Vagina (tissue), 2 donors: Measurements from ENCODE around the gene GSTK1. TPM values are rescaled to one million over a fixed set of nuclear protein-coding genes. Genes with fewer than 3 reads are reported as not detected.
"Not testable (repeated sequence)": the region's sequence is repeated elsewhere in the genome, so short reads cannot be mapped to it uniquely, and the experiment has no call there.

ENCODE experiments used
- DNase-seq, 2 donors: peaks; one replicate each; pipeline ENCODE4 v3.0.0-alpha.2; 2017; ENCODE audit errors: extremely low spot score in 2 of 2
- H3K27ac ChIP-seq: fragments of 200-600 bp; sonication (generic); one replicate; pipeline ENCODE4 v1.5.1; 2019
- H3K27me3 ChIP-seq: fragments of 200-600 bp; sonication (generic); one replicate; pipeline ENCODE4 v1.5.1; 2019
- H3K36me3 ChIP-seq, 2 donors: fragments of 200-600 bp; sonication (generic); one replicate each; pipeline ENCODE4 v1.5.1; 2017 to 2019
- H3K4me1 ChIP-seq: fragments of 200-600 bp; sonication (generic); one replicate; pipeline ENCODE4 v1.5.1; 2019
- H3K4me3 ChIP-seq, 2 donors: fragments of 200-600 bp; sonication (generic); 1 replicate in 1 of 2; 2 replicates in 1 of 2; pipeline ENCODE4 v1.5.1; 2016 to 2019
- H3K9me3 ChIP-seq: fragments of 200-600 bp; sonication (generic); one replicate; pipeline ENCODE4 v1.5.1; 2019
- CTCF ChIP-seq, 3 experiments: fragments of 450-650 bp in 2 of 3; fragments of 200-600 bp in 1 of 3; sonication (generic) in 1 of 3; IDR thresholded peaks; one replicate each; pipeline ENCODE4 v1.5.1; 2017 to 2019; ENCODE audit warnings: antibody characterized with exemption in 3 of 3, mild to moderate bottlenecking in 2 of 3, moderate library complexity in 2 of 3
- POLR2A ChIP-seq, 2 donors: fragments of 450-650 bp; IDR thresholded peaks; one replicate each; pipeline ENCODE4 v1.6.1; 2017; ENCODE audit warnings: antibody characterized with exemption in 2 of 2, mild to moderate bottlenecking in 2 of 2, moderate library complexity in 2 of 2
- POLR2AphosphoS5 ChIP-seq, 2 donors: sonication (generic); formaldehyde crosslinking; IDR thresholded peaks; one replicate each; pipeline ENCODE4 v1.9.0; 2017; ENCODE audit warnings: antibody characterized with exemption in 2 of 2, mild to moderate bottlenecking in 2 of 2, low read depth in 1 of 2; ENCODE audit not compliant: insufficient read depth in 1 of 2
- intact Hi-C: fragments of 100-400 bp; cut with DNase I; formaldehyde crosslinking; loops from one replicate; pipeline ENCODE4 v1.15.1; 2023
- total RNA-seq: library from RNA; depleted of rRNA; stranded (reverse); fragments of >200 nt; gene quantifications from one replicate; pipeline ENCODE4 v1.2.3, GENCODE V29; 2016

GSTK1 gene
- total RNA-seq, 1 donor from 2014 or later: 127 TPM

GRCh38 chr7:143289421-143289820 lies 26.2 kb downstream of the GSTK1 start:
- peaks cover 0 to 29% of the 10 kb centered on the region in 2 donors for H3K36me3 ChIP-seq
- peaks cover 31% of the 10 kb centered on the region for H3K4me1 ChIP-seq
- H3K4me3 ChIP-seq: peak overlapping the region; percentile 85 to 86
- no peak for DNase-seq
- no peaks in the 10 kb centered on the region for H3K9me3 ChIP-seq
- peak overlapping the region; percentile 81 for H3K27ac ChIP-seq
- TF ChIP-seq POLR2AphosphoS5 (IDR thresholded peaks at IDR 0.05; ENCODE audit: insufficient read depth in 1 of 2, low read depth in 1 of 2): no peak
- no peaks in the 10 kb centered on the region for H3K27me3 ChIP-seq
- intact Hi-C loops: loop anchor here (5.0 kb wide), 1 partner anchor 93 kb away; the partner anchor contains the start of gene ZYX

GRCh38 chr7:143289888-143290287 lies 26.6 kb downstream of the GSTK1 start:
- not testable (repeated sequence) for H3K4me3 ChIP-seq, H3K9me3 ChIP-seq, H3K27me3 ChIP-seq, H3K27ac ChIP-seq, DNase-seq
- H3K4me1 ChIP-seq: peaks cover 31% of the 10 kb centered on the region
- H3K36me3 ChIP-seq: peaks cover 0 to 34% of the 10 kb centered on the region in 2 donors
- intact Hi-C loops: loop anchor here (5.0 kb wide), 1 partner anchor 92 kb away; the partner anchor contains the start of gene ZYX

GRCh38 chr7:143290293-143290692 lies 27.1 kb downstream of the GSTK1 start:
- no peak overlapping the region for H3K27ac ChIP-seq
- no peak overlapping the region for H3K4me3 ChIP-seq
- peaks cover 31% of the 10 kb centered on the region for H3K4me1 ChIP-seq
- no peak for DNase-seq
- H3K9me3 ChIP-seq: no peaks in the 10 kb centered on the region
- TF ChIP-seq POLR2AphosphoS5 (IDR thresholded peaks at IDR 0.05; ENCODE audit: insufficient read depth in 1 of 2, low read depth in 1 of 2) (no peak), POLR2A (IDR thresholded peaks at IDR 0.05) (no peak), CTCF (IDR thresholded peaks at IDR 0.05) (no peak)
- H3K36me3 ChIP-seq: peaks cover 0 to 38% of the 10 kb centered on the region in 2 donors
- H3K27me3 ChIP-seq: no peaks in the 10 kb centered on the region
- intact Hi-C loops: no loop called here

- Histone ChIP-seq H3K4me1 (peaks cover 46% of the 10 kb centered on the region), H3K4me3 (no peak overlapping the region), H3K27me3 (no peaks in the 10 kb centered on the region), H3K36me3 (peaks cover 0 to 53% of the 10 kb centered on the region in 2 donors), H3K9me3 (no peaks in the 10 kb centered on the region), H3K27ac (no peak overlapping the region)
- intact Hi-C loops: no loop called here
- TF ChIP-seq POLR2A (IDR thresholded peaks at IDR 0.05) (no peak), CTCF (IDR thresholded peaks at IDR 0.05) (no peak), POLR2AphosphoS5 (IDR thresholded peaks at IDR 0.05; ENCODE audit: insufficient read depth in 1 of 2, low read depth in 1 of 2) (no peak)
- no peak for DNase-seq
Measured at GRCh38 chr7:143292876-143293275, 29.6 kb downstream of the GSTK1 start.

GRCh38 chr7:143295870-143296269 lies 32.6 kb downstream of the GSTK1 start:
- Histone ChIP-seq H3K27me3 (no peaks in the 10 kb centered on the region), H3K9me3 (no peaks in the 10 kb centered on the region), H3K4me3 (no peak overlapping the region), H3K4me1 (peaks cover 24% of the 10 kb centered on the region), H3K27ac (no peak overlapping the region), H3K36me3 (peaks cover 0 to 83% of the 10 kb centered on the region in 2 donors)
- TF ChIP-seq CTCF (IDR thresholded peaks at IDR 0.05) (no peak), POLR2A (IDR thresholded peaks at IDR 0.05) (no peak), POLR2AphosphoS5 (IDR thresholded peaks at IDR 0.05; ENCODE audit: insufficient read depth in 1 of 2, low read depth in 1 of 2) (no peak)
- intact Hi-C loops: no loop called here
- no peak for DNase-seq

GRCh38 chr7:143296686-143297085 lies 33.4 kb downstream of the GSTK1 start:
- H3K27me3 ChIP-seq: no peaks in the 10 kb centered on the region
- intact Hi-C loops: no loop called here
- no peaks in the 10 kb centered on the region for H3K9me3 ChIP-seq
- TF ChIP-seq POLR2AphosphoS5 (IDR thresholded peaks at IDR 0.05; ENCODE audit: insufficient read depth in 1 of 2, low read depth in 1 of 2) (no peak), CTCF (IDR thresholded peaks at IDR 0.05) (no peak), POLR2A (IDR thresholded peaks at IDR 0.05) (no peak)
- H3K36me3 ChIP-seq: peaks cover 0 to 89% of the 10 kb centered on the region in 2 donors
- H3K4me3 ChIP-seq: no peak overlapping the region
- no peak for DNase-seq
- peaks cover 20% of the 10 kb centered on the region for H3K4me1 ChIP-seq
- H3K27ac ChIP-seq: no peak overlapping the region
